Stimulated activated CD8-positive, alpha-beta memory T cell treated with anti-CD3 and anti-CD28 coated beads, Interleukin-7, amount 100 ng/mL, for 48 hours (primary cell): ENCODE measurements around the gene PCNX3.

Experiments used
- DNase-seq, 2 donors: peaks; one replicate each; pipeline ENCODE4 v3.0.0-alpha.2; 2020; ENCODE audit warnings: low read depth in 1 of 2; ENCODE audit errors: extremely low read depth in 1 of 2

The PCNX3 gene

DNA sequence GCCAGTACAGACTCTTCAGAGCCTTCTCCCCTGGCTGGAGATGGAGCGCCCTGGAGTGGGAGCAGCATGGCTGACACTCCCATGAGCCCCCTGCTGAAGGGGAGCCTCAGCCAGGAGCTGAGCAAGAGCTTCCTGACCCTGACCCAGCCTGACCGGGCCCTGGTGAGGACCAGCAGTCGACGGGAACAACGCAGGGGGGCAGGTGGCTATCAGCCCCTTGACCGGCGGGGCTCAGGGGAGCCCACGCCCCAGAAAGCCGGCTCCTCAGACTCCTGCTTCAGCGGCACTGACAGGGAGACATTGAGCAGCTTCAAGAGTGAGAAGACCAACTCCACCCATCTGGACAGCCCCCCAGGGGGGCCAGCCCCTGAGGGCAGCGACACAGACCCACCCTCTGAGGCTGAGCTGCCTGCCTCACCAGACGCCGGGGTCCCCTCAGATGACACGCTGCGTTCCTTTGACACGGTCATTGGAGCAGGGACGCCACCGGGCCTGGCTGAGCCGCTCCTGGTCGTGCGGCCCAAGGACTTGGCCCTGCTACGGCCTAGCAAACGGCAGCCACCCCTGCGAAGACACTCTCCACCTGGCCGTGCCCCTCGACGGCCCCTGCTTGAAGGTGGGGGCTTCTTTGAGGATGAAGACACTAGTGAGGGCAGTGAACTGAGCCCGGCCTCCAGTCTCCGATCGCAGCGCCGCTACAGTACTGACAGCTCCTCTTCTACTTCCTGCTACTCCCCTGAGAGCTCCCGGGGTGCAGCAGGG is 2.6 kb downstream of the PCNX3 start:
- no peak for DNase-seq

DNA sequence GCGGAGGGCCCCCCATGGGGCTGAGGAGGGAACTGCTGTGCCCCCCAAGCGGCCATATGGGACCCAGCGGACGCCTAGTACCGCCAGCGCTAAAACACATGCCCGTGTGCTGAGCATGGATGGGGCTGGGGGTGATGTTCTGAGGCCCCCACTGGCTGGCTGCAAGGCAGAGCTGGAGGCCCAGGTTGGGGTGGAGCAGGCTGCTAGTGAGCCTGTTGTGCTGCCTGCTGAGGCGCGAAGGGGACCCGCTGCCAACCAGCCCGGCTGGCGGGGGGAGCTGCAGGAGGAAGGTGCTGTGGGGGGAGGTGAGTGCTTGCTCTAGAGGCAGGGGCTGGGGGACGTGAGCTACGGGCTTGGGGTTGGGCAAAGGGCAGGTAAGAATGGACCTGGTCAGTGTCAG is 3.2 kb downstream of the PCNX3 start:
- DNase-seq = no peak

- no peak for DNase-seq
Observed at GRCh38 chr11:65619281-65619928, 3.8 kb downstream of the PCNX3 start.

DNA sequence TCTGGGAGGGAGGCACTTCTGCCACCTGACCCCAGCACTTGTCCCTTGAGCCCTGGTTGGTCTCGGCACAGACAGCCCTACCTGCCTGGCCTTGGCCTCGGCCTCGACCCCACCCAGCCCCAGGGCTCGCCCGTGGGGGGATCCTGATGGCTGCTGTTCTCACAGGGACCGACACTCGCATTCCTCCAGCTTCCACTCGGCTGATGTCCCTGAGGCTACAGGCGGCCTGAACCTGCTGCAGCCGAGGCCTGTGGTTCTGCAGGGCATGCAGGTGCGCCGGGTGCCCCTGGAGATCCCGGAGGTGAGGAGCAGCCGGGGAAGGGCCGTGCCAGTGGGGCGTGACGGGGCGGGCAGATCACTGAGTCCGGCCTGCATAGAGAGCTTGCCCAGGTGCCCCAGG is 5.1 kb downstream of the PCNX3 start:
- no peak for DNase-seq

DNA sequence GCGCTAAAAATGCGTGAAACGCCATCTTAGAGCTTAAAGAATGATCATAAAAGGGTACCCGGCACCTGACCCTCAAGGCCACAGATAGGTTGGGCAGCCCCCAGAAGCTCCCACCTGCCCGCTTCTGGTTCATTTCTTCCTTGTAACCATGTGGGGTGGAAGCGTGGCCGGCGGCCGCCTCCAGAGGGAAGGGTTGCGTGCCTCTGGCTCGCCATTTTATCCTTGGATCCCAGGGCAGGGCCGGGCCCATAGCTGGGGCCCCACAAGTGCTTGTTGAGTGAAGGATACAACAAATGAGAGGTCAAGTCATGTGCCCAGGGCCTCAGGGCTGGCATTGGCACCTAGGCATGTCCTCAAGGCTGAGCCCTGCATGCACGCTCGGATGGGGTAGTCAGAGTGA is 5.9 kb downstream of the PCNX3 start:
- no peak for DNase-seq

GRCh38 chr11:65622011-65622410 is 6.4 kb downstream of the PCNX3 start:
- DNase-seq = no peak

- no peak for DNase-seq
Observed at GRCh38 chr11:65623177-65623576, 7.6 kb downstream of the PCNX3 start.

DNA sequence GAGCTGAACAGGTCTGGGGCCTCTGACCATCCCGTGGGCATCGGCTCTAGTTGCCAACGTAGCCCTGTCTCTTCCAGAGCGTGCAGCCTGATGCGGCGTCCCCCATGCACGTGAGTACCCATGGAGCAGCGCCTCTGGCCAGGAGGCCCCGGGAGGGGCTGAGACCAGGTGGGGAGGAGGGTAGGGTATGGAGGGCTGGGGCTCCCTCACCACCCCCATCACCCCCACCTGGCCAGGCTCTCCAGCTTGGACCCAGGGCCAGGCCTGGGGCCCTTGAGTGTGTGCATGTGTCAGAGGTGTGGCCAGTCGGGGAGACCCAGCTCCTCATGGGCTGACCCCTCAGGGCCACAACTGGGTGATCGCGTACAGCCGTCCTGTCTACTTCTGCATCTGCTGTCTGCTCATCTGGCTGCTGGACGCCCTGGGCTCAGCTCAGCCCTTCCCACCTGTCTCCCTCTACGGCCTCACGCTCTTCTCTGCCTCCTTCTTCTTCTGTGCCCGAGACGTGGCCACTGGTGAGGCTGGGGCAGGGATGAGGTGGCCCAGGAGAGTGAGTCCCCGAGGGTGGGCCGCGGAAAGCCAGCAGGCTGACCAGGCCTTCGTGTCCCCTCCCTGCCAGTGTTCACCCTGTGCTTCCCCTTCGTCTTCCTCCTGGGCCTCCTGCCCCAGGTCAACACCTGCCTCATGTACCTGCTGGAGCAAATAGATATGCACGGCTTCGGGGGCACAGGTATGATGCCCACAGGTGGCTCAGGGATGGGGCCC is 8.5 kb downstream of the PCNX3 start:
- DNase-seq = no peak

GRCh38 chr11:65624931-65625627 is 9.5 kb downstream of the PCNX3 start:
- DNase-seq = no peak

- no peak for DNase-seq
Observed at GRCh38 chr11:65625628-65626342, 10.2 kb downstream of the PCNX3 start.

- DNase-seq = no peak
Observed at GRCh38 chr11:65627202-65627601, 11.6 kb downstream of the PCNX3 start.

- DNase-seq = no peak
Observed at GRCh38 chr11:65629579-65629978, 14.0 kb downstream of the PCNX3 start.

DNA sequence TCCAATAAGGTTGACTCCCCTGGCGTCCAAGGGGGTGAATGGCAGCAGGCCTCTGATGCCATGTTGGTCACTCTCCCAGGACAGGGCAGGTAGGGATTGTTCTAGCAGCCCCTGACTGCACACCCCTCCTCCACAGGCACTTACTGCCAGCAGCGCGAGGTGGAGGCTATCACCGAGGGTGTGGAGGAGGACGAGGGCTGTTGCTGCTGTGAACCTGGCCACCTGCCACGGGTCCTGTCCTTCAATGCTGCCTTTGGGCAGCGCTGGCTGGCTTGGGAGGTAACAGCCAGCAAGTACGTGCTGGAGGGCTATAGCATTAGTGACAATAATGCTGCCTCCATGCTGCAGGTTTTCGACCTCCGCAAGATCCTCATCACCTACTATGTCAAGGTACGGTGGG is 14.6 kb downstream of the PCNX3 start:
- DNase-seq = no peak

DNA sequence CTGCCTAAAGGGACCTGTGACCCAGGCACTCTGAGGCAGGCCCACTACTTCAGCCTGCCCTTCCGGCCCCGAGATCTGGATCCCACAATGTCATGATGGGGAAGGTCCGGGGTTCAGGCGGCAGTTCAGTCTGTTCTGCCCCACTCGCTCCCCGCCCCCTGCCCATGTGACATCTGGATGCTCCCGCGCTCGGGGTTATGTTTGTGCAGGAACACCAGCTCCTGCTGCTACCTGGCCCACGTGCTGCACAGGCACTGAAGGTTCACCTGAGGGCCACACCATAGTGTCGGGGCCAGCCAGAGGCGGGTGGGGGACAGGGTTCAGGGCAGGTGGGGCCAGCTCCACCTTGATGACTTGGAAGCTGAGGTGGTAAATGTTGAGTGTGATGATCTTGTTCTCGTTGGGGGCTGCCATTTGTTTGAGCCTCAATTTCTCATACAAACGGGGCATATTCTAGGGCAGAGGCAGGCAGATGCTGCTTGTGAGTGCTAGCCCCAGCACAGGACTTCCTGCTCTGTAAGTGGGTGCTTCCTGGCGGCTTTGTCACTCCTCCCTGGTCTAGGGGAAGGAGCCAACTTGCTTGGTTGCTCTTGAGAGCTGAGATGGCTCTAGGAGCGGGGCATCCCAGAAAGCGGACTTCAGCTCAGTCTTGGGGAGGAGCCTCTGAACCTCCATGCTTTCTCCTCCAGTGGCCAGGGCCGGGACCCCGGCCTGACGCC is 18.0 kb downstream of the PCNX3 start:
- DNase-seq = no peak

DNA sequence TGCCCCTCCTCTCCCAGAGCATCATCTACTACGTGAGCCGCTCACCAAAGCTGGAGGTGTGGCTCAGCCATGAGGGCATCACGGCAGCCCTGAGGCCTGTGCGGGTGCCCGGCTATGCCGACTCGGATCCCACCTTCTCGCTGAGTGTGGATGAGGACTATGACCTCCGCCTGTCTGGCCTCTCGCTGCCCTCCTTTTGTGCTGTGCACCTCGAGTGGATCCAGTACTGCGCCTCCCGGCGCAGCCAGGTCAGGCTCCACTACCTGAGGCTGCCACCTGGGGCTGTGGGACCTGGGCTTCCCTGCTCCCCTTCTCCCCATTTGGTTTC is 18.5 kb downstream of the PCNX3 start:
- DNase-seq = no peak

- DNase-seq = no peak
Observed at GRCh38 chr11:65634440-65634839, 18.9 kb downstream of the PCNX3 start.

GRCh38 chr11:65634905-65635731 is 19.5 kb downstream of the PCNX3 start:
- DNase-seq = no peak

DNA sequence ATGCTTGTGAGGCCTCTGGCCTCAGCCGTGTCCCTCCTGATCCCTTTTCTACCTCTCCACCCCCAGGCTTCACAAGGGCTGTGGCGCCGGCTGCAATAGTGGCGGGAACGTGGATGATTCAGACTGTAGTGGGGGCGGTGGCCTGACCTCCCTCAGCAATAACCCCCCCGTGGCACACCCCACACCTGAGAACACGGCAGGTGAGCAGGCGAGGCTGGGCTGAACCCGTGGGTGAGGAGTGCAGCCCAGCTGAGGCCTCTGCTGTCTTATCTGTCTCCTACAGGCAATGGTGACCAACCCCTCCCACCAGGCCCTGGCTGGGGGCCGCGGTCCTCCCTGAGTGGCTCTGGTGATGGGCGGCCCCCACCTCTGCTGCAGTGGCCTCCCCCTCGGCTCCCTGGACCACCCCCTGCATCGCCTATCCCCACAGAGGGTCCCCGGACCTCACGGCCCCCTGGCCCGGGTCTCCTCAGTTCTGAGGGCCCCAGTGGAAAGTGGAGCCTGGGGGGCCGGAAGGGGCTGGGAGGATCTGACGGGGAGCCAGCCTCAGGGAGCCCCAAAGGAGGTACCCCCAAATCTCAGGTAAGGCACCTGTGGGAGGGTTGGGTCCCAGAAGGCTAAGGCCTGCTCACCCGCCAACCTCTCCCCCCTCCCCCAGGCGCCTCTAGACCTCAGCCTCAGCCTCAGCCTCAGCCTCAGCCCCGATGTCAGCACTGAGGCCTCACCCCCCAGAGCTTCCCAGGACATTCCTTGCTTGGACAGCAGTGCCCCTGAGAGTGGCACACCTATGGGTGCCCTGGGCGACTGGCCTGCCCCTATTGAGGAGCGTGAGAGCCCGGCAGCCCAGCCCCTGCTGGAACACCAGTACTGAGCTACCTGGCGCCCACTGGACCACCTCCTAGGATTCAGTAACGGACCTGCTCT is 20.8 kb downstream of the PCNX3 start:
- DNase-seq = no peak
